GM21723 (cell line): ENCODE measurements around the gene UPF3B.
"Not testable (repeated sequence)": the region's sequence is repeated elsewhere in the genome, so short reads cannot be mapped to it uniquely, and the experiment has no call there.

Experiments
- ATAC-seq: cut with Tn5 transposase; IDR thresholded peaks from one replicate; pipeline ENCODE4 v1.9.1; 2021; ENCODE audit warnings: mild to moderate bottlenecking, moderate library complexity; ENCODE audit not compliant: unreplicated experiment

The UPF3B gene

DNA sequence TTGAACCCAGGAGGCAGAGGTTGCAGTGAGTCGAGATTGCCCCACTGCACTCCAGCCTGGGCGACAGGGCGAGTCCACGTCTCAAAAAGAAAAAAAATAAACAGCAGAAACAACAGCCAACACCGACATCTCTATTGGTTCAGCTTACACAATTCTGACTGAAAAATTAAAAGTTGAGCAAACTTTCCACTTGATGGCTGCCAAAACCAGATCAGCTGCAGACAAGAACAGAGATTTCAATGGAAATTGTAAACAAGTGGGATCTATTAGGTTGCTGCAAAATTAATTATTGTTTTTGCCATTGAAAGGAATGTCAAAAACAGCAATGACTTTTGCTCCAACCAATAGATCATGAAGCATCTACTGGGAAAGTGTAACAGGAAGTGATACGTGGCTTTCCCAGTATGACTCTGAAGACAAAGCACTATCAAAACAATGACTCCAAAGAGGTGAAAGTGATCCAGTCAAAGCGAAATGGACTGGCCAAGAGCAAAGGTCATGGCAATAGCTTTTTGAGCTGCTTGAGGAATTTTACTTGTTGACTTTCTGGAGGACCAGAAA lies 26.3 kb downstream of the UPF3B start:
- no peak for ATAC-seq

DNA sequence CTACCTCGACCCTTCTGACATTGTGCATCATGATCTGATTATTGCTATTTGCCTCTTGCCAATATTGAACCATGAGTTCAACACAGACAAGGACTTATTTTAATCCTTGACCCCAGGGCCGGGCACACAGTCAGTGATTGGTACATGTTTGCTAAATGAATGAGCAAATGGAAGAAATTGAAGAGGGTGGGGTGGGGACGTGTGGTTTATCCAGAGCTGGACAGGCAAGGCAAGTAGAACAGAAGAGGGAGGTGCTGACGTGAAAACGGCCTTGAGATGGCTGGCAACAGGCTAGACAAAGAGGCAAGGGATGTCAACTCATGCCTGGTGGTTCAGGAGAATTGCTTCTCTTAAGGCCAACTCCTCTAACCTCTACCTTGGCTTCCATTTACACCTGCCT lies 28.5 kb downstream of the UPF3B start:
- ATAC-seq = not testable (repeated sequence)

DNA sequence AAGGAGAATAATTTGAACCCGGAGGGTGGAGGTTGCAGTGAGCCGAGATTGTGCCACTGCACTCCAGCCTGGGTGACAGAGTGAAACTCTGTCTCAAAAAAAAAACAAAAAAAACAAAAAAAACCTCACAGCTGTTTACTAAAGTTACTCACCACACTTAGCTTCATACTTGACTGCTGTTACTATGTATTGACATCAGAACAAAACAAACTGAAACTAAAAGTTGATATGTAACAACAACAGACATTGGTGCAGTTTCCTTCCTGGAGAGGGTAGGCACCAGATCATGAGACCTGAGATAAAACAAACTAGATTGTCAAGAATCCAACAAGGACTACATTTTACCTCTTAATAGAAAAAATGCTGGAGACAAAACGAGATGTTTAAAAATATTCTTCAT lies 31.1 kb downstream of the UPF3B start:
- ATAC-seq = peak; percentile 97

DNA sequence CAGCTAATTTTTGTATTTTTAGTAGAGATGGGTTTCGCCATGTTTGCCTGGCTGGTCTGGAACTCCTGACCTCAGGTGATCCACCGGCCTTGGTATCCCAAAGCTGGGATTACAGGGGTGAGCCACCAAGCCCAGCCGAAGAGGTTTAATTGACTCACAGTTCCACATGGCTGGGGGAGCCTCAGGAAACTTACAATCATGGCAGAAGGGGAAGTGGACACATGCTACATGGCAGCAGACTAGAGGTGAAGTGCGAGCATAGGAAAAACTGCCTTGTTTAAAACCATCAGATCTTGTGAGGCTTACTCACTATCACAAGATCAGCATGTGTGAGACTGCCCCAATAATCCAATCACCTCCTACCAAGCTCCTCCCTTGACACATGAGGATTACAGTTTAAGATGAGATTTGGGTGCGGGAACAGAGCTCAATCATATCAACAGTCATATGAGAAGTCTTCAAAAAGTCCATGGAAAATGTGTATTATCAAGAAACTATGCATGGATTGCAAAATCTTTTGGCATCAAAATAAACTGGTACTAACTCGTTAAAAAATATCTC lies 35.6 kb downstream of the UPF3B start:
- ATAC-seq = no peak

DNA sequence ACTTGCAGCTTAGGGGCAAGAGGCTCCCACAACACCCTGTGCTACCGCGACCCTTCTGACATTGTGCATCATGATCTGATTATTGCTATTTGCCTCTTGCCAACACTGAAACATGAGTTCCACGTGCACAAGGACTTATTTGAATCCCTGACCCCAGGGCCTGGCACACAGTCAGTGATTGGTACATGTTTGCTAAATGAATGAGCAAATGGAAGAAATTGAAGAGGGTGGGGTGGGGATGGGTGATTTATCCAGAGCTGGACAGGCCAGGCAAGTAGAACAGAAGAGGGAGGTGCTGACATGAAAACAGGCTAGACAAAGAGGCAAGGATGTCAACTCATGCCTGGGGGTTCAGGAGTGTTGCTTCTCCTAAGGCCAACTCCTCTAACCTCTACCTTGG lies 36.5 kb downstream of the UPF3B start:
- no peak for ATAC-seq

DNA sequence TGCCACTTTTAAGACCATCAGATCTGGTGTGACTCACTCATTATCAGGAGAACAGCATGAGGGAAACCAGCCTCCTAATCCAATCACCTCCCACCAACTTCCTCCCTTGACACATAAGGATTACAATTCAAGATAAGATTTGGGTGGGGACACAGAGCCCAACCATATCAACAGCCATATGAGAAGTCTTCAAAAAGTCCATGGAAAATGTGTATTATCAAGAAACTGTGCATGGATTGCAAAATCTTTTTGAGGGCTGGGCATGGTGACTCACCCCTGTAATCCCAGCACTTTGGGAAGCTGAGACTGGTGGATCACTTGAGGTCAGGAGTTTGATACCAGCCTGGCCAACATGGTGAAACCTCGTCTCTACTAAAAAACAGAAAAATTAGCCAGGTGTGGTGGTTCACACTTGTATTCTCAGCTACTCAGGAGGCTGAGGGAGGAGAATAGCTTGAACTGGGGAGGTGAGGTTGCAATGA lies 43.5 kb downstream of the UPF3B start:
- ATAC-seq = no peak

DNA sequence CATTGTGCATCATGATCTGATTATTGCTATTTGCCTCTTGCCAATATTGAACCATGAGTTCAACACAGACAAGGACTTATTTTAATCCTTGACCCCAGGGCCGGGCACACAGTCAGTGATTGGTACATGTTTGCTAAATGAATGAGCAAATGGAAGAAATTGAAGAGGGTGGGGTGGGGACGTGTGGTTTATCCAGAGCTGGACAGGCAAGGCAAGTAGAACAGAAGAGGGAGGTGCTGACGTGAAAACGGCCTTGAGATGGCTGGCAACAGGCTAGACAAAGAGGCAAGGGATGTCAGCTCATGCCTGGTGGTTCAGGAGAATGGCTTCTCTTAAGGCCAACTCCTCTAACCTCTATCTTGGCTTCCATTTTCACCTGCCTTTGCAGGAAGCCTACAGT lies 44.3 kb downstream of the UPF3B start:
- ATAC-seq = not testable (repeated sequence)

DNA sequence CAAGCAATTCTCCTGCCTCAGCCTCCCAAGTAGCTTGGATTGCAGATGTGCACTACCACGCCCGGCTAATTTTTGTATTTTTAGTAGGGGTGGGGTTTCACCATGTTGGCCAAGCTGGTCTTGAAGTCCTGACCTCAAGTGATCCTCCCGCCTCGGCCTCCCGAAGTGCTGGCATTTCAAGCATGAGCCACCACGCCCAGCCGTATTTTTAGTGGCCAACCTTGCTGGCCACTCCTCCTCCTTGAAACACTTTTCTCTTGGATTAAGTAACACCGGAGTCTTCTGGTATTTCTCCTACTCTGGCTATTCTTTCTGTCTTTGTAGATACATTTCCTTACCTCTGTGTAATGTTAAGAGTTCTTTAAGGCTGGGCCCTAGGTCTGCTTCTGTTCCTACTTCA lies 50.2 kb downstream of the UPF3B start:
- no peak for ATAC-seq

DNA sequence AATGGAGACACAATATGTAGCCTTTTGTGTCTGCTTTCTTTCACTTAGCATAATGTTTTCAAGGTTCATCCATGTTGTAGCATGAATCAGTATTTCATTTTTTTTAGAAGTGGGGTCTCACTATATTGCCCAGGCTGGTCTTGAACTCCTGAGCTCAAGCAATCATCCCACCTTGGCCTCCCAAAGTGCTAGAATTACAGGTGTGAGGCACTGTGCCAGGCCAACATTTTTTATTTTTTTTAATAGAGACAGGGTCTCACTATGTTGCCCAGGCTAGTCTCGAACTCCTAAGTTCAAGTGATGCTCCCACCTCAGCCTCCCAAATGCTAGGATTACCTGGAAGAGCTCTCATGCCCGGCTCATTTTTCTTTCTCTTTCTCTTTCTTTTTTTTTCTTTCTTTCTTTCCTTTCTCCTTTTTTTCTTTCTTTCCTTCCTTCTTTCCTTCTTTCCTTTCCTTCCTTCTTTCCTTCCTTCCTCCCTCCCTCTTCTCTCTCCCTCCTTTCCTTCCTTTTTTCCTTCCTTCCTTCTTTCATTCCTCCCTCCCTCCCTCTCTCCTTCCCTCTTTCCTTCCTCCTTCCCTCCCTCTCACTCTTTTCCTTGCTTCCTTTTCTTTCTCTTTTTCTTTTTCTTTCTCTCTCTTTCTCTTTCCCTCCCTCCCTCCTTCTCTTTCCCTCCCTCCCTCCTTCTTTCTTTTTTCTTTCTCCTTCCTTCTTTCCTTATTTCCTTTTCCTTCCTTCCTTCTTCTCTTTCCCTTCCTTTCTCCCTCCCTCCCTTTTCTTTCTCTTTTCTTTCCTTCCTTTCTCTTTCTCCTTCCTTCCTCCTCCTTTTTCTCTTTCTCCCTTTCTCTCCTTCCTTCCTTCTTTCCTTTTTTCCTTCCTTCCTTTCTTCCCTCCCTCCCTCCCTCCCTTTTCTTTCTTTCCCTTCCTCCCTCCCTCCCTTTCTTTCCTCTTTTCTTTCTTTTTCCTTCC lies 51.2 kb downstream of the UPF3B start:
- no peak for ATAC-seq

DNA sequence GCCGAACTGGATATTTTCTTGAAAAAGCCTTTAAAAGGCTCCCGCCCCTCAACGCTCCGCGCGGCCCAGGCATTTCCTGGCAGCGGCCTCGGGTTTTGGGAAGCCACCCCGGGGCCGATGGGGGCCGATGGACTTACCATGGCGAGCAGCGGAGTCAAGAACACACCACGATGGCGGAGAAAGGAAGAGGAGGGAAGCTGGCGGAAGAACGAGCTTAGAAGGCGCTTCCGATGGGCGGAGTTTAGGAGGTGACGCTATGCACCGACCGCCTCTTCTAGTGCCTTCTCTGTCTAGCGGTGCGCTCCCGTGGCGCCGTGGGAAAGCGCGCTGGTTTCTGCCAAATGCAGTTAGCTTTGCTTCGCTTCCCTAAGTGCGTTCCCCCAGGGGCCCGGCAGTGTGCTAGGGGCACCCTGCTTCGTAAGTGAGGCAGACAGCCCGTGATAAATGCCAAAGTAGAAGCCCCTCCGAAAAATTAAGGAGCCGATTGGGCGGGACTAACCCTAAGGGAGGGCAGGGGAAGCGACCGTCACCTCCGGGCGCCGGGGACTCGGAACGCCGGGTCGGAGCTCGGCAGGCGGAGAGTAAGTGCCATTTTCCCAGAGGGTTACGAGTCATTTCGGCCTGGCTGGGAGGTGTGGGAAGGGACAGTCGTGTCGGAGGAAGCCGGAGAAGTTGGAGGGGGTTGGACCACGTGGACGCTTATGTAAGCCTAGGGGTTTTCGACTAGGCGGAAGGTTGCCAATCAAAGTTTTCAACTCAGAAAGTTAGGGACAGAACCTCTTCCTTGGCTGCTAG lies 61.1 kb downstream of the UPF3B start, which contains the start of gene RPL39:
Gene RPL39, minus strand, starts transcription at position 194 of the 795 bp plus-strand sequence. Its CDS starts 54 bp downstream, at position 140.
- ATAC-seq = peak; percentile 90

DNA sequence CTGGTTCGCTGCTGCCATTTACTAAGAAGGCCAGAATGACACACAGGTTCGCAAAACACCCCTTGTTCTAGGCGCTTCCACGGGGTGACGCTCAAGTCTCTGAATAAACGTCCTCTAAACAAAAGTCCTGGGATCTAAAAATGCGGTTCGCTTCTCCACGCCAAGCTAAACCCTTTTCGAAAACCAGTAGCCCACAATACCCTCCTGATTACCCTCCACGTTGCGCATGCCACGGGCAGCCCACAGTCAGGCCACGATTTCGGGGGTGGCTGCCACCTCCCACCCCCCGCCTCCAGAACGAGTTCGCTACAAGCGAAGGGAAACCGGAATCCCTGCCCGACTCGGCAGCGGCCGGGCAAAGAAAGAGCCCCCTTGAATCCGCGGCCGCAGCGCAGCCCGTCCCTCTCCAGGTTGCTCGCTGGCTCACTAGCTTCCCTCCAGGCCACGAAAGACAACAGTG lies 61.8 kb downstream of the UPF3B start:
- peak; percentile 24 for ATAC-seq

DNA sequence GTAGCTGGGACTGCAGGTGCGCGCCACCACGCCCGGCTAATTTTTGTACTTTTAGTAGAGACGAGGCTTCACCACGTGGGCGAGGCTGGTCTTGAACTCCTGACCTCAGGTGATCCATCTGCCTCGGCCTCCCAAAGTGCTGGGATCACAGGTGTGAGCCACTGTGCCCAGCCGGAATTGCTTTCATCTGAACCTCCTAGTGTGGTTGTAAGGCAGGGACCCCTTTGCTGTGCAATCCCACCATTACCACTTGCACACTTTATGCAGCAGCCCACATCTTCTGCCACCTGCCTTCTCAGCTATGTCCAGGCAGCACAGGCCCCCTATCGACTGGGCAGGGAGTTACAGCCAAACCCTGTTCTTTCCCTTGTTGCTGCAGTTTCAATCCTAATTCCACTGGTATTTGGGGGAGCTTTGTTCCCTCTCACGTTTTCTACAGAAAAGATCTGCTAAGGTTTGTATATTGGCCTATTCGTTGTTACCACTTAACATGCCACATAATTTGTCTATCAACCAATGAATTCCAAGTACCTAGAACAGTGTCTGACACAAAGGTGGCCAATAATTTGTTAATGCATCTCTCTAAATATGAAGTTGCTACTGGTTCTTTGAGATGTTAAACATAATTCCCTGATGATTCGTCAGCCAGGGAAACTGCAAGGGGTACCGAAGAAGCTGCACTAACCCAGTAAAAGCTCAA lies 67.9 kb downstream of the UPF3B start:
- peak; percentile 57 for ATAC-seq
